GM19467 (cell line): ENCODE results near the gene SLC12A8.

Experiments used
- ATAC-seq: cut with Tn5 transposase; IDR thresholded peaks from one replicate; pipeline ENCODE4 v1.9.1; 2021; ENCODE audit warnings: mild to moderate bottlenecking, moderate library complexity; ENCODE audit not compliant: unreplicated experiment

SLC12A8 gene

GRCh38 chr3:125219261-125219701 lies 6.7 kb upstream of the SLC12A8 start:
- no peak for ATAC-seq

- no peak for ATAC-seq
These were observed 2.2 kb upstream of the SLC12A8 start for GRCh38 chr3:125214738-125215137.

- ATAC-seq = no peak
These were observed 1.5 kb upstream of the SLC12A8 start for GRCh38 chr3:125213946-125214542.

- ATAC-seq = no peak
These were observed 812 bp upstream of the SLC12A8 start for GRCh38 chr3:125213364-125213755.

GRCh38 chr3:125212091-125212508 lies 448 bp downstream of the SLC12A8 start:
- no peak for ATAC-seq

- ATAC-seq = no peak
These were observed 941 bp downstream of the SLC12A8 start for GRCh38 chr3:125211523-125212090.

GRCh38 chr3:125207949-125208568 lies 4.5 kb downstream of the SLC12A8 start:
- no peak for ATAC-seq

- ATAC-seq = no peak
These were observed 5.0 kb downstream of the SLC12A8 start for GRCh38 chr3:125207507-125207906.

- no peak for ATAC-seq
These were observed 5.6 kb downstream of the SLC12A8 start for GRCh38 chr3:125206934-125207333.

GRCh38 chr3:125203731-125204130 lies 8.8 kb downstream of the SLC12A8 start:
- no peak for ATAC-seq

- ATAC-seq = no peak
These were observed 10.4 kb downstream of the SLC12A8 start for GRCh38 chr3:125202197-125202596.

- peak; percentile 85 for ATAC-seq
These were observed 11.8 kb downstream of the SLC12A8 start for GRCh38 chr3:125200731-125201139.

- ATAC-seq = no peak
These were observed 17.5 kb downstream of the SLC12A8 start for GRCh38 chr3:125194849-125195601.

GRCh38 chr3:125194061-125194848 lies 18.3 kb downstream of the SLC12A8 start:
- ATAC-seq = no peak

GRCh38 chr3:125192190-125193035 lies 20.1 kb downstream of the SLC12A8 start:
- ATAC-seq = peak; percentile 50

GRCh38 chr3:125191730-125192129 lies 20.8 kb downstream of the SLC12A8 start:
- ATAC-seq = no peak

- ATAC-seq = no peak
These were observed 21.3 kb downstream of the SLC12A8 start for GRCh38 chr3:125191256-125191655.

GRCh38 chr3:125190786-125191185 lies 21.8 kb downstream of the SLC12A8 start:
- no peak for ATAC-seq

GRCh38 chr3:125189378-125190165 lies 23.0 kb downstream of the SLC12A8 start:
- ATAC-seq = no peak
